ENCODE data around the gene CMTM3.

- TF ChIP-seq MAX (CRISPR knock-in tag; IDR thresholded peaks at IDR 0.05) (no peak), CREB1 (CRISPR knock-in tag; IDR thresholded peaks at IDR 0.05) (no peak), CTCF (IDR thresholded peaks at IDR 0.05) (no peak)
These were observed 29.4 kb upstream of the CMTM3 start for GRCh38 chr16:66575060-66575459.
